Endothelial cell of umbilical vein (primary cell): ENCODE data around the gene SHISA7. TPM values are rescaled to one million over a fixed set of nuclear protein-coding genes. Genes with fewer than 3 reads are reported as not detected.

ENCODE experiments used
- BruUV-seq: library from RNA; stranded (reverse); fragments of 400-500 nt; replicated peaks from 2 replicates; lab custom pipeline; 2021; lab: Mats Ljungman, UMichigan
- CTCF ChIA-PET: fragments of 300-600, 350-600 bp; sonication (Branson Sonifier 250); formaldehyde crosslinking; loops from one replicate; lab custom pipeline; 2021; ENCODE audit warnings: antibody characterized with exemption, inconsistent platforms; lab: Charles Lee
- POLR2A ChIA-PET: fragments of 300-600, 350-600 bp; sonication (Branson Sonifier 250); formaldehyde crosslinking; loops from one replicate; lab custom pipeline; 2021; ENCODE audit warnings: antibody characterized with exemption, inconsistent platforms; lab: Charles Lee
- DNase-seq: peaks from one replicate; pipeline ENCODE4 v3.0.0-alpha.2; 2011; ENCODE audit warnings: low read depth, low spot score
- FAIRE-seq: peaks from 2 replicates; lab custom pipeline; 2011; peaks lifted over from hg19 to GRCh38; lab: Jason Lieb, UNC
- H2AFZ ChIP-seq: 2 replicates; pipeline ENCODE4 v1.6.0; 2012; ENCODE audit warnings: low read depth, low read length, control low read depth, inconsistent platforms
- H3K27ac ChIP-seq: 2 replicates; pipeline ENCODE4 v1.5.1; 2011; ENCODE audit warnings: low read depth, mild to moderate bottlenecking, control low read depth, low read length, moderate library complexity; ENCODE audit not compliant: insufficient read depth
- H3K27me3 ChIP-seq, 2 experiments: 2 replicates each; pipeline versions ENCODE4 v1.6.0 to v1.6.1; 2011; ENCODE audit warnings: low read length in 2 of 2, mixed read lengths in 1 of 2; ENCODE audit not compliant: control insufficient read depth in 2 of 2, insufficient read depth in 2 of 2
- H3K36me3 ChIP-seq, 2 experiments: 2 replicates in 1 of 2; 3 replicates in 1 of 2; pipeline ENCODE4 v1.5.1; 2011; ENCODE audit warnings: low read length in 2 of 2, mild to moderate bottlenecking in 1 of 2, moderate library complexity in 1 of 2; ENCODE audit not compliant: control insufficient read depth in 2 of 2, insufficient read depth in 2 of 2; ENCODE audit errors: extremely low read depth in 1 of 2
- H3K4me1 ChIP-seq: 3 replicates; pipeline ENCODE4 v1.5.1; 2011; ENCODE audit warnings: mild to moderate bottlenecking, low read length; ENCODE audit not compliant: control insufficient read depth, insufficient read depth; ENCODE audit errors: extremely low read depth
- H3K4me2 ChIP-seq: 2 replicates; pipeline ENCODE4 v1.6.1; 2011; ENCODE audit warnings: low read length, control low read depth, mixed read lengths; ENCODE audit not compliant: insufficient read depth
- H3K4me3 ChIP-seq, 3 experiments: fragments of 200-600 bp in 1 of 3; sonication (generic), shearing (Covaris generic) in 1 of 3; replicated peaks in 1 of 3; 2 replicates each; pipeline ENCODE4 v1.5.1; 2011 to 2016; ENCODE audit warnings: control low read depth in 3 of 3, low read length in 3 of 3, mild to moderate bottlenecking in 2 of 3, inconsistent platforms in 1 of 3, low read depth in 1 of 3, moderate library complexity in 1 of 3; ENCODE audit not compliant: insufficient read depth in 1 of 3
- H3K79me2 ChIP-seq: 2 replicates; pipeline ENCODE4 v1.6.0; 2012; ENCODE audit warnings: low read length, inconsistent platforms; ENCODE audit not compliant: control insufficient read depth, insufficient read depth
- H3K9ac ChIP-seq: replicated peaks from 2 replicates; pipeline ENCODE3; 2011; ENCODE audit warnings: low read length, control low read depth; ENCODE audit not compliant: insufficient read depth; ENCODE audit errors: extremely low read depth
- H3K9me1 ChIP-seq: replicated peaks from 3 replicates; pipeline ENCODE4 v1.6.0; 2011; ENCODE audit warnings: mild to moderate bottlenecking, low read length; ENCODE audit not compliant: control insufficient read depth, insufficient read depth; ENCODE audit errors: extremely low read depth
- H3K9me3 ChIP-seq: replicated peaks from 2 replicates; pipeline ENCODE4 v1.5.1; 2012; ENCODE audit warnings: low read length, inconsistent platforms; ENCODE audit not compliant: control insufficient read depth, insufficient read depth
- H4K20me1 ChIP-seq: replicated peaks from 2 replicates; pipeline ENCODE3; 2011; ENCODE audit warnings: mild to moderate bottlenecking, low read length; ENCODE audit not compliant: control insufficient read depth, insufficient read depth; ENCODE audit errors: extremely low read depth
- CTCF ChIP-seq, 2 donors: IDR thresholded peaks; 1 replicate in 1 of 2; 2 replicates in 1 of 2; pipeline ENCODE4 v1.5.1; 2011; ENCODE audit warnings: low read length in 2 of 2, mild to moderate bottlenecking in 2 of 2, moderate library complexity in 2 of 2, control low read depth in 1 of 2, inconsistent platforms in 1 of 2, low read depth in 1 of 2; ENCODE audit not compliant: insufficient read depth in 1 of 2; ENCODE audit errors: extremely low read depth in 1 of 2
- FOS ChIP-seq: IDR thresholded peaks from 2 replicates; pipeline ENCODE4 v1.6.1; 2011; ENCODE audit warnings: mild to moderate bottlenecking, low read length, moderate library complexity, borderline replicate concordance; ENCODE audit not compliant: insufficient read depth
- MYC ChIP-seq: IDR thresholded peaks from one replicate; pipeline ENCODE4 v1.6.1; 2011; ENCODE audit warnings: mild to moderate bottlenecking, low read depth, low read length
- dilution Hi-C: fragments of 300-500 bp; cut with MboI; formaldehyde crosslinking; loops from one replicate; pipeline ENCODE4 v1.15.0; 2019; ENCODE audit warnings: low sequenced_read_pairs; ENCODE audit not compliant: extremely low pct_ligation_motif_present
- intact Hi-C: fragments of 100-400 bp; cut with micrococcal nuclease; formaldehyde crosslinking; loops from one replicate; pipeline ENCODE4 v1.10.0; 2022
- polyA plus RNA-seq, 4 experiments: library from polyadenylated mRNA; depleted of rRNA in 3 of 4; stranded (reverse) in 3 of 4; unstranded in 1 of 4; fragments of >200 nt; gene quantifications; 2 replicates each; pipeline versions ENCODE4 v1.2.1 to v1.2.3, GENCODE V29; 2011 to 2012; ENCODE audit warnings: missing spikeins in 1 of 4
- total RNA-seq: library from RNA; stranded (reverse); gene quantifications from 2 replicates; pipeline ENCODE4 v1.2.3, GENCODE V29; 2021

SHISA7 gene
- total and polyA plus RNA-seq, 2 donors (not counting 3 experiments of a cell fraction or from before 2014, with no cell fraction given) = not detected

- Histone ChIP-seq H3K27me3 (no peaks in the 10 kb centered on the region), H3K9ac (no peak overlapping the region), H4K20me1 (no peaks in the 10 kb centered on the region), H3K4me1 (no peaks in the 10 kb centered on the region), H3K4me3 (no peak overlapping the region), H3K9me3 (no peaks in the 10 kb centered on the region), H3K27ac (no peak overlapping the region), H3K36me3 (no peaks in the 10 kb centered on the region), H3K9me1 (no peaks in the 10 kb centered on the region), H2AFZ (peak overlapping the region; percentile 51), H3K79me2 (no peaks in the 10 kb centered on the region), H3K4me2 (no peak overlapping the region)
- POLR2A ChIA-PET = interaction anchor here (1.5 kb wide), 1 partner anchor 36 kb away, joined by 7 read pairs; no protein-coding TSS in a partner anchor
- CTCF ChIA-PET = interaction anchor here (0.7 to 5.1 kb wide), 26 partner anchors 9 to 335 kb away, joined by 3 to 298 read pairs (median 9); partner anchors contain the start of genes DNAAF3, FIZ1, NAT14 and ZNF524
- FAIRE-seq = no peak
- TF ChIP-seq CTCF (IDR thresholded peaks at IDR 0.05; ENCODE audit: extremely low read depth in 1 of 2, insufficient read depth in 1 of 2, low read depth in 1 of 2, low read length in 2 of 2) = no peak
- TF ChIP-seq FOS = no peak
- no peak for TF ChIP-seq MYC
- DNase-seq = no peak
- no TSS peak for BruUV-seq
- dilution Hi-C loops (no loop called here), intact Hi-C loops (loop anchor here (1.0 kb wide), 1 partner anchor 36 kb away; no protein-coding TSS in a partner anchor)
Observed at GRCh38 chr19:55468054-55468393, 24.9 kb upstream of the SHISA7 start.
